Measurements from ENCODE around the gene CA10.

GRCh38 chr17:51627779-51628178, 530.7 kb downstream of the CA10 start:
- TF ChIP-seq CTCF (IDR thresholded peaks at IDR 0.05) (no peak), EP300 (IDR thresholded peaks at IDR 0.05) (no peak), POLR2AphosphoS5 (IDR thresholded peaks at IDR 0.05) (no peak)

Data from sigmoid colon (tissue), 4 donors.